ENCODE data around the gene BABAM2. TPM values are rescaled to one million over a fixed set of nuclear protein-coding genes. Genes with fewer than 3 reads are reported as not detected.

Gene BABAM2
- polyA plus RNA-seq, 3 donors: 33.2 to 52.8 (median 49.3) TPM

- no peaks in the 10 kb centered on the region for H3K9me3 ChIP-seq (replicated peaks in 1 of 2; ENCODE audit: control insufficient read depth in 1 of 2, insufficient read depth in 1 of 2, low read length in 2 of 2)
- DNase-seq: peak in 1 of 3 donors; percentile 23
- peaks cover 0 to 2% (median 0%) of the 10 kb centered on the region in 7 donors for H3K9me3 Mint-ChIP-seq
- peaks cover 8 to 11% (median 11%) of the 10 kb centered on the region in 3 donors for H3K27me3 Mint-ChIP-seq (ENCODE audit: low read depth in 3 of 3)
- 47% methylated on average over 6 of the region's 12 CpGs for WGBS (ENCODE audit: insufficient coverage)
- no peak overlapping the region for H3K4me3 ChIP-seq (replicated peaks in 1 of 3; ENCODE audit: low read depth in 2 of 3, low read length in 3 of 3)
- H4K20me1 ChIP-seq (ENCODE audit: insufficient read depth, low read length): no peaks in the 10 kb centered on the region
- H2AFZ ChIP-seq (ENCODE audit: insufficient read depth, low read depth, low read length, poor library complexity, severe bottlenecking): no peak overlapping the region
- H3K4me3 Mint-ChIP-seq: peak overlapping the region in 1 of 2 donors; percentile 28
- H3K4me1 Mint-ChIP-seq: peaks cover 40% of the 10 kb centered on the region
- intact Hi-C loops (cut with micrococcal nuclease): no loop called here
- no peaks in the 10 kb centered on the region for H3K36me3 ChIP-seq (replicated peaks in 1 of 2; ENCODE audit: control insufficient read depth in 1 of 2, insufficient read depth in 2 of 2, low read length in 2 of 2)
- H3K27ac Mint-ChIP-seq: no peak overlapping the region
- H3K36me3 Mint-ChIP-seq: peaks cover 0 to 3% of the 10 kb centered on the region in 2 donors
- peaks cover 21 to 38% of the 10 kb centered on the region in 2 donors for H3K4me1 ChIP-seq (ENCODE audit: control insufficient read depth in 1 of 2, insufficient read depth in 2 of 2, low read length in 2 of 2)
- TF ChIP-seq CTCF (IDR thresholded peaks at IDR 0.05): no peak
- H3K79me2 ChIP-seq (ENCODE audit: insufficient read depth, low read length): no peaks in the 10 kb centered on the region
- no peaks in the 10 kb centered on the region for H3K27me3 ChIP-seq (ENCODE audit: control insufficient read depth in 2 of 2, insufficient read depth in 2 of 2, low read length in 2 of 2)
- H3K4me2 ChIP-seq (replicated peaks; ENCODE audit: extremely low read depth, low read length, poor library complexity, severe bottlenecking): no peak overlapping the region
- H3K27ac ChIP-seq (ENCODE audit: low read depth in 1 of 2, low read length in 2 of 2): no peak overlapping the region
- no peak overlapping the region for H3K9ac ChIP-seq (ENCODE audit: insufficient read depth, low read length, poor library complexity, severe bottlenecking)
Observed at GRCh38 chr2:28381225-28382180, 491.0 kb downstream of the BABAM2 start.

GRCh38 chr2:28382755-28383154 is 492.2 kb downstream of the BABAM2 start:
- 93% methylated on average over 5 of the region's 7 CpGs for WGBS (ENCODE audit: insufficient coverage)
- peak overlapping the region in 1 of 7 donors; percentile 57 for H3K27ac Mint-ChIP-seq
- H3K9me3 ChIP-seq (replicated peaks in 1 of 2; ENCODE audit: control insufficient read depth in 1 of 2, insufficient read depth in 1 of 2, low read length in 2 of 2): no peaks in the 10 kb centered on the region
- DNase-seq: no peak
- no peaks in the 10 kb centered on the region for H4K20me1 ChIP-seq (ENCODE audit: insufficient read depth, low read length)
- no peaks in the 10 kb centered on the region for H3K36me3 ChIP-seq (replicated peaks in 1 of 2; ENCODE audit: control insufficient read depth in 1 of 2, insufficient read depth in 2 of 2, low read length in 2 of 2)
- H3K27ac ChIP-seq (ENCODE audit: low read depth in 1 of 2, low read length in 2 of 2): no peak overlapping the region
- H3K4me2 ChIP-seq (replicated peaks; ENCODE audit: extremely low read depth, low read length, poor library complexity, severe bottlenecking): no peak overlapping the region
- H3K9me3 Mint-ChIP-seq: peaks cover 0 to 2% (median 0%) of the 10 kb centered on the region in 7 donors
- H3K27me3 Mint-ChIP-seq (ENCODE audit: low read depth in 3 of 3): peaks cover 7 to 11% (median 11%) of the 10 kb centered on the region in 3 donors
- intact Hi-C loops (cut with micrococcal nuclease): no loop called here
- no peak overlapping the region for H3K4me3 Mint-ChIP-seq
- H3K4me1 Mint-ChIP-seq: peaks cover 36% of the 10 kb centered on the region
- H3K36me3 Mint-ChIP-seq: peaks cover 0 to 3% of the 10 kb centered on the region in 2 donors
- peaks cover 18 to 34% of the 10 kb centered on the region in 2 donors for H3K4me1 ChIP-seq (ENCODE audit: control insufficient read depth in 1 of 2, insufficient read depth in 2 of 2, low read length in 2 of 2)
- no peaks in the 10 kb centered on the region for H3K27me3 ChIP-seq (ENCODE audit: control insufficient read depth in 2 of 2, insufficient read depth in 2 of 2, low read length in 2 of 2)
- H3K4me3 ChIP-seq (replicated peaks in 1 of 3; ENCODE audit: low read depth in 2 of 3, low read length in 3 of 3): no peak overlapping the region
- no peak overlapping the region for H3K9ac ChIP-seq (ENCODE audit: insufficient read depth, low read length, poor library complexity, severe bottlenecking)
- no peak overlapping the region for H2AFZ ChIP-seq (ENCODE audit: insufficient read depth, low read depth, low read length, poor library complexity, severe bottlenecking)
- no peak for TF ChIP-seq CTCF (IDR thresholded peaks at IDR 0.05)
- H3K79me2 ChIP-seq (ENCODE audit: insufficient read depth, low read length): no peaks in the 10 kb centered on the region
